Activated CD8-positive, alpha-beta T cell treated with anti-CD3 and anti-CD28 coated beads, Interleukin-2, amount 10 ng/mL, durations not matched to agents 7 days and 5 days (primary cell): ENCODE results near the gene AURKAIP1. TPM values are rescaled to one million over a fixed set of nuclear protein-coding genes. Genes with fewer than 3 reads are reported as not detected.
"Not testable (repeated sequence)": the region's sequence is repeated elsewhere in the genome, so short reads cannot be mapped to it uniquely, and the experiment has no call there.

Experiments
- ATAC-seq: fragments of 150-1000 bp; cut with Tn5 transposase; one replicate; pipeline ENCODE4 v1.10.0; 2021; ENCODE audit warnings: moderate library complexity
- CTCF ChIA-PET: fragments of 350-600 bp; sonication (Branson Sonifier 250); formaldehyde crosslinking; loops from one replicate; lab custom pipeline; 2021; ENCODE audit warnings: antibody characterized with exemption; lab: Charles Lee
- POLR2A ChIA-PET: fragments of 350-600 bp; sonication (Branson Sonifier 250); formaldehyde crosslinking; loops from one replicate; lab custom pipeline; 2021; ENCODE audit warnings: antibody characterized with exemption; lab: Charles Lee
- DNase-seq: peaks from one replicate; pipeline ENCODE4 v3.0.0-alpha.2; 2020
- H3K27ac Mint-ChIP-seq: one replicate; pipeline ENCODE4 v1.8.0; 2021; ENCODE audit warnings: mild to moderate bottlenecking, mixed read lengths
- H3K27me3 Mint-ChIP-seq: one replicate; pipeline ENCODE4 v1.8.0; 2021; ENCODE audit warnings: low read depth, mixed read lengths
- H3K36me3 Mint-ChIP-seq: one replicate; pipeline ENCODE4 v1.8.0; 2021; ENCODE audit warnings: low read depth, mixed read lengths
- H3K4me1 Mint-ChIP-seq: one replicate; pipeline ENCODE4 v1.8.0; 2021; ENCODE audit warnings: low read depth, mixed read lengths
- H3K4me3 Mint-ChIP-seq: one replicate; pipeline ENCODE4 v1.8.0; 2021; ENCODE audit warnings: mild to moderate bottlenecking, mixed read lengths
- H3K9me3 Mint-ChIP-seq: one replicate; pipeline ENCODE4 v1.8.0; 2022; ENCODE audit warnings: mixed read lengths; ENCODE audit not compliant: insufficient read depth
- total RNA-seq, 2 experiments: library from RNA; stranded (reverse); gene quantifications; one replicate each; pipeline ENCODE4 v1.2.3, GENCODE V29; 2021

Gene AURKAIP1
- total RNA-seq, 2 experiments from 2014 or later = 120 to 123 TPM

DNA sequence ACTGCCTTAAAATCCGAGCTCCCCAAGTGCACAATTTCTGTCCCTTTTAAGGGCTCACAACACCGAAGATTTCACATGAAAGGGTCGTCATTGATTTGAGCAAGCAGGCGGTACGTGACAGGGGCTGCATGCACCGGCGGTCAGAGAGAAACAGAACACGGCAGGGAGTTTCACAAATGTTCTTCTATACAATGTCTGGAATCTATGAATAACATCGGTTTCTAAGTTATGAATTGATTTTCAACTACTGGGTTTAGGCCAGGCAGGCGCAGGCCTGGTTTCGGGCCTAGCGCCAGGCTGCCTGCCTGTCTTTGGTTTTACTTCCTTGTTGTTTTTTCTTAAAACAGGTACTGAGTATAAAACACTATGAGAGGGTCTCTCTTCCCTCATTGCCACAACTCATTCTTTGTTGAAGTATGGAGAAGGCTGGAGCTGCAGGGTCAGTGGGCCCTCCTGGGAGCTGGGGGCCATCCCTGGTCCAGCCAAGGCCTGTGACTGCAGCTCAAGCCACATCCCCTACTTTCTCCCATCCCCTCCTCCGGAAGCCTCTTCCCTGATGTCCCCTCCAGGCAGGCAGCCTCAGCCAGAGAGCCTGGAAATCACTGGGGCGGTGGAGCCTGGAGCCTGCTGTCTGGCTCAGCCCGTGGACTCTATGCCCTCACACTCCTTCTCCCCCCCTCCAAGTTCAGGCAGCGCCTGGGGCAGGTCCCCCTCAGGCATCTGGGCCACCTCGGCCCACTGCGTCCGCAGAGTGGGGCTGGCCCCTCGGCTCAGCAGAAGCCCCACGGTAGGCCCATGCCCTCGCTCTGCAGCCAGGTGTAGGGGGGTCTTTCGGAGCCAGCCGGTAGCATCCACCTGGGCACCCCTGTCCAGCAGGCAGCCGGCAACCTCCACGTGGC lies 43.7 kb upstream of the AURKAIP1 start:
- H3K27ac Mint-ChIP-seq = no peak overlapping the region
- no peaks in the 10 kb centered on the region for H3K9me3 Mint-ChIP-seq
- H3K27me3 Mint-ChIP-seq = peaks cover 7% of the 10 kb centered on the region
- DNase-seq = no peak
- no peak overlapping the region for H3K4me3 Mint-ChIP-seq
- no peak for ATAC-seq
- ChIA-PET POLR2A (no interaction called here), CTCF (no interaction called here)
- H3K4me1 Mint-ChIP-seq = peaks cover 20% of the 10 kb centered on the region
- no peaks in the 10 kb centered on the region for H3K36me3 Mint-ChIP-seq

GRCh38 chr1:1417825-1418463 lies 42.9 kb upstream of the AURKAIP1 start:
- ATAC-seq, DNase-seq, H3K4me3 Mint-ChIP-seq, H3K36me3 Mint-ChIP-seq, CTCF ChIA-PET, H3K9me3 Mint-ChIP-seq, H3K27ac Mint-ChIP-seq, H3K27me3 Mint-ChIP-seq, POLR2A ChIA-PET: not testable (repeated sequence)
- H3K4me1 Mint-ChIP-seq = peaks cover 18% of the 10 kb centered on the region

DNA sequence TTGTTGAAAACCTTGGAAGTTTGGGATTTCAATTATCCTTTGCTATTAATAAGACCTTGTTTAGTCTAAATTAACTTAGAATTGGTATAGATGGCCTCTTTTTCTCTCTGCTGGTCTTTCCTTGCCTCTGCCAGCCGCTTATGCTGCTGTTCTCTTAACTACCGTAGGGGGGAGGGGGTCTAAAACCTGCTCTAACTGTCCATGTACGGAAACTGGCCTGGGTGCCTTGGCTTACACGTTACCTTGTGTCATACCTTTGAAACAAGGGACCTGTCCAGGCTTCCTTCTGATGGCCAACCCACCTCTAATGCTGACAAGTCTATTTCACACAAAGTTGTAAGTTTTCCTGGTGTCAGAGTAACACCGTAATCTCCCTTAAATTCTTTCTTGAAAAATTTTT lies 42.4 kb upstream of the AURKAIP1 start:
- H3K27me3 Mint-ChIP-seq, H3K9me3 Mint-ChIP-seq, CTCF ChIA-PET, H3K4me3 Mint-ChIP-seq, ATAC-seq, POLR2A ChIA-PET, DNase-seq, H3K27ac Mint-ChIP-seq, H3K36me3 Mint-ChIP-seq: not testable (repeated sequence)
- peaks cover 13% of the 10 kb centered on the region for H3K4me1 Mint-ChIP-seq

GRCh38 chr1:1415751-1416150 lies 40.7 kb upstream of the AURKAIP1 start:
- ATAC-seq = no peak
- Mint-ChIP-seq H3K27ac (no peak overlapping the region), H3K9me3 (no peaks in the 10 kb centered on the region), H3K4me1 (peaks cover 9% of the 10 kb centered on the region), H3K4me3 (no peak overlapping the region), H3K27me3 (peaks cover 6% of the 10 kb centered on the region), H3K36me3 (peaks cover 3% of the 10 kb centered on the region)
- no peak for DNase-seq
- ChIA-PET POLR2A (no interaction called here), CTCF (interaction anchor here (1.4 to 1.7 kb wide), 2 partner anchors 13 to 89 kb away, joined by 3 to 5 read pairs; no protein-coding TSS in a partner anchor)

- H3K9me3 Mint-ChIP-seq, H3K27me3 Mint-ChIP-seq, H3K27ac Mint-ChIP-seq, CTCF ChIA-PET, ATAC-seq, DNase-seq, H3K4me3 Mint-ChIP-seq, POLR2A ChIA-PET: not testable (repeated sequence)
- peaks cover 15% of the 10 kb centered on the region for H3K36me3 Mint-ChIP-seq
- H3K4me1 Mint-ChIP-seq = peaks cover 13% of the 10 kb centered on the region
Observed at GRCh38 chr1:1412311-1412902, 37.4 kb upstream of the AURKAIP1 start.

GRCh38 chr1:1411626-1412025 lies 36.6 kb upstream of the AURKAIP1 start:
- Mint-ChIP-seq H3K36me3 (peaks cover 18% of the 10 kb centered on the region), H3K4me3 (no peak overlapping the region), H3K27ac (no peak overlapping the region), H3K27me3 (peaks cover 4% of the 10 kb centered on the region), H3K4me1 (peaks cover 13% of the 10 kb centered on the region), H3K9me3 (no peaks in the 10 kb centered on the region)
- ChIA-PET CTCF (no interaction called here), POLR2A (no interaction called here)
- DNase-seq = no peak
- ATAC-seq = no peak

DNA sequence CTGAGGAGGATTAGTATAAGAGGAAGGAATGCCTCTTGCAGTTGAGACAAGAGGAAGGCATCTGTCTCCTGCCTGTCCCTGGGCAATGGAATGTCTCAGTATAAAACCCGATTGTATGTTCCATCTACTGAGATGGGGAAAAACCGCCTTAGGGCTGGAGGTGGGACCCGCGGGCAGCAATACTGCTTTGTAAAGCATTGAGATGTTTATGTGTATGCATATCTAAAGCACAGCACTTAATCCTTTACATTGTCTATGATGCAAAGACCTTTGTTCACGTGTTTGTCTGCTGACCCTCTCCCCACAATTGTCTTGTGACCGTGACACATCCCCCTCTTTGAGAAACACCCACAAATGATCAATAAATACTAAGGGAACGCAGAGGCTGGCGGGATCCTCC lies 35.2 kb upstream of the AURKAIP1 start:
- Mint-ChIP-seq H3K4me1 (peaks cover 25% of the 10 kb centered on the region), H3K36me3 (peaks cover 32% of the 10 kb centered on the region)
- H3K27ac Mint-ChIP-seq, H3K9me3 Mint-ChIP-seq, H3K27me3 Mint-ChIP-seq, ATAC-seq, H3K4me3 Mint-ChIP-seq, CTCF ChIA-PET, DNase-seq: not testable (repeated sequence)
- POLR2A ChIA-PET = interaction anchor here (1.0 kb wide), 1 partner anchor 10 kb away, joined by 3 read pairs; no protein-coding TSS in a partner anchor

DNA sequence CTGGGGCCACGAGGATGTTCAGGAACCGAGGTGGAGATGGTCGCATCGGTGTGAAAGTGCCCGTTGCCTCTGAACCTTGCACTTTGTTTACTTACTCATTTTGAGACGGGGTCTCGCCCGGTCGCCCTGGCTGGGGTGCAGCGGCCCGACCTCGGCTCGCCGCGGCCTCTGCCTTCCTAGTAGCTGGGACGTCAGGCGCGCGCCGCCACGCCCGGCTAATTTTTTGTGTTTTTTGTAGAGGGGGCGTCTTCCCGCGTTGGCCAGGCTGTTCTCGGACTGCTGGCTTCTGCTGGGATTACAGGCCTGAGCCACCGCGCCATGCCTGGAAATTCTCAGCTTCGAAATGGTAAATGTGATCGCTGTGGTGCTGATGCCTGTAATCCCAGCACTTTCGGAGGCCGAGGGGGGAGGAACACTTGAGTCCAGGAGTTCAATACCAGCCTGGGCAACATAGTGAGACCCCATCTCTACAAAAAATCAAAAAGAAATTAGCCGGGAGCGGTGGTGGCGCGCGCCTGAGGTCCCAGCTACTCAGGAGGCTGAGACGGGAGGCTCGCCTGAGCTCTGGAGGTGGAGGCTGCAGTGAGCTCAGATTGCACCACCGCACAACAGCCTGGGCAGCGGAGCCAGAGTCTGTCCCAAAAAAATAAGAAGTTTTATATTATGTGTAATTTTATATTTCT lies 32.8 kb upstream of the AURKAIP1 start:
- Mint-ChIP-seq H3K9me3 (no peaks in the 10 kb centered on the region), H3K4me1 (peaks cover 34% of the 10 kb centered on the region), H3K27ac (peak overlapping the region; percentile 95), H3K36me3 (peaks cover 46% of the 10 kb centered on the region), H3K27me3 (no peaks in the 10 kb centered on the region), H3K4me3 (peak overlapping the region; percentile 87)
- ChIA-PET POLR2A (interaction anchor here (0.6 to 2.2 kb wide), 7 partner anchors 9 to 238 kb away, joined by 3 to 16 read pairs (median 3); partner anchors contain the start of genes ANKRD65, AURKAIP1 and CCNL2), CTCF (interaction anchor here (1.0 to 2.9 kb wide), 4 partner anchors 8 to 97 kb away, joined by 3 to 18 read pairs (median 6); partner anchors contain the start of gene CCNL2)
- DNase-seq (peak; percentile 46), ATAC-seq (peak; percentile 17)

GRCh38 chr1:1406821-1407635 lies 32.0 kb upstream of the AURKAIP1 start, which contains the start of gene MRPL20:
MRPL20 (minus strand) TSS chr1:1407293; CDS start chr1:1407217, 76 bp downstream.
- peaks cover 51% of the 10 kb centered on the region for H3K36me3 Mint-ChIP-seq
- DNase-seq (peak; percentile 98), ATAC-seq (peak; percentile 95)
- POLR2A ChIA-PET = interaction anchor here (0.9 to 2.2 kb wide), 5 partner anchors 8 to 104 kb away, joined by 3 to 16 read pairs (median 5); partner anchors contain the start of genes AURKAIP1 and CCNL2
- CTCF ChIA-PET = interaction anchor here (1.0 to 2.9 kb wide), 5 partner anchors 8 to 98 kb away, joined by 3 to 18 read pairs (median 5); partner anchors contain the start of gene CCNL2
- H3K9me3 Mint-ChIP-seq = no peaks in the 10 kb centered on the region
- no peaks in the 10 kb centered on the region for H3K27me3 Mint-ChIP-seq
- peak within 1 kb of the TSS; percentile 95 for H3K27ac Mint-ChIP-seq
- peak within 1 kb of the TSS; percentile 87 for H3K4me3 Mint-ChIP-seq
- peaks cover 39% of the 10 kb centered on the region for H3K4me1 Mint-ChIP-seq

- peak overlapping the region; percentile 95 for H3K27ac Mint-ChIP-seq
- H3K27me3 Mint-ChIP-seq = no peaks in the 10 kb centered on the region
- H3K4me3 Mint-ChIP-seq = peak overlapping the region; percentile 87
- peaks cover 55% of the 10 kb centered on the region for H3K36me3 Mint-ChIP-seq
- ChIA-PET POLR2A (interaction anchor here (0.7 to 2.2 kb wide), 3 partner anchors 19 to 34 kb away, joined by 3 to 15 read pairs (median 5); partner anchors contain the start of gene AURKAIP1), CTCF (interaction anchor here (1.2 to 2.9 kb wide), 4 partner anchors 24 to 98 kb away, joined by 3 to 18 read pairs (median 5); no protein-coding TSS in a partner anchor)
- peaks cover 46% of the 10 kb centered on the region for H3K4me1 Mint-ChIP-seq
- H3K9me3 Mint-ChIP-seq = no peaks in the 10 kb centered on the region
- ATAC-seq (peak; percentile 3), DNase-seq (no peak)
Observed at GRCh38 chr1:1406101-1406820, 31.3 kb upstream of the AURKAIP1 start.
